SK-N-SH treated with all-trans-retinoic acid at 6 μM for 48 hours (cell line): Measurements from ENCODE around the gene ZCCHC2.

ENCODE experiments used
- ATAC-seq: fragments of 200-7000 bp; cut with Tn5 transposase; 3 replicates; pipeline ENCODE4 v1.9.1; 2020; ENCODE audit warnings: mild to moderate bottlenecking, moderate library complexity
- ARNTL ChIP-seq: fragments of 450-650 bp; formaldehyde crosslinking; IDR thresholded peaks from 2 replicates; pipeline ENCODE4 v1.5.0; 2020; ENCODE audit warnings: low read depth, mild to moderate bottlenecking, moderate library complexity, borderline replicate concordance
- BACH2 ChIP-seq: fragments of 250-450 bp; sonication (Bioruptor Pico); IDR thresholded peaks from 2 replicates; pipeline ENCODE4 v1.9.0; 2021; ENCODE audit warnings: mild to moderate bottlenecking, borderline replicate concordance
- CREB5 ChIP-seq: fragments of 250-450 bp; sonication (Bioruptor Pico); IDR thresholded peaks from 2 replicates; pipeline ENCODE4 v1.5.1; 2020; ENCODE audit warnings: low read depth, mild to moderate bottlenecking, moderate library complexity
- CSDC2 ChIP-seq: fragments of 250-450 bp; sonication (Bioruptor Pico); IDR thresholded peaks from 2 replicates; pipeline ENCODE4 v1.5.0; 2020; ENCODE audit warnings: mild to moderate bottlenecking, moderate library complexity
- CSRNP3 ChIP-seq: fragments of 250-450 bp; sonication (Bioruptor Pico); IDR thresholded peaks from 2 replicates; pipeline ENCODE4 v1.5.1; 2021; ENCODE audit warnings: mild to moderate bottlenecking, moderate library complexity
- ESRRG ChIP-seq: fragments of 250-450 bp; sonication (Bioruptor Pico); IDR thresholded peaks from 2 replicates; pipeline ENCODE4 v1.6.1; 2021; ENCODE audit warnings: mild to moderate bottlenecking
- GLIS3 ChIP-seq: fragments of 250-450 bp; sonication (Bioruptor Pico); IDR thresholded peaks from 2 replicates; pipeline ENCODE4 v1.5.0; 2020; ENCODE audit warnings: mild to moderate bottlenecking, moderate library complexity
- ISL1 ChIP-seq: fragments of 250-450 bp; sonication (Bioruptor Pico); IDR thresholded peaks from 2 replicates; pipeline ENCODE4 v2.1.2; 2022; ENCODE audit warnings: mild to moderate bottlenecking, moderate library complexity
- OSR1 ChIP-seq: fragments of 250-450 bp; sonication (Bioruptor Pico); IDR thresholded peaks from 2 replicates; pipeline ENCODE4 v1.8.0; 2022; ENCODE audit warnings: moderate library complexity, mild to moderate bottlenecking, inconsistent platforms
- POU6F1 ChIP-seq: fragments of 250-450 bp; sonication (Bioruptor Pico); IDR thresholded peaks from 2 replicates; pipeline ENCODE4 v1.8.0; 2021; ENCODE audit warnings: low read depth, mild to moderate bottlenecking, moderate library complexity, borderline replicate concordance
- PPARA ChIP-seq: fragments of 250-450 bp; sonication (Bioruptor Pico); IDR thresholded peaks from 2 replicates; pipeline ENCODE4 v1.5.0; 2020; ENCODE audit warnings: mild to moderate bottlenecking, borderline replicate concordance
- RARB ChIP-seq: fragments of 250-450 bp; sonication (Bioruptor Pico); IDR thresholded peaks from 2 replicates; pipeline ENCODE4 v1.8.0; 2021; ENCODE audit warnings: mild to moderate bottlenecking, moderate library complexity
- SNAI2 ChIP-seq: fragments of 250-450 bp; sonication (Bioruptor Pico); IDR thresholded peaks from 2 replicates; pipeline ENCODE4 v1.5.0; 2020; ENCODE audit warnings: mild to moderate bottlenecking, moderate library complexity
- TCF4 ChIP-seq: fragments of 250-450 bp; sonication (Bioruptor Pico); IDR thresholded peaks from 2 replicates; pipeline ENCODE4 v1.8.0; 2021; ENCODE audit warnings: mild to moderate bottlenecking, moderate library complexity, borderline replicate concordance
- TOX ChIP-seq: fragments of 250-450 bp; sonication (Bioruptor Pico); IDR thresholded peaks from 2 replicates; pipeline ENCODE4 v1.8.0; 2021; ENCODE audit warnings: mild to moderate bottlenecking, moderate library complexity, borderline replicate concordance
- TSHZ2 ChIP-seq: fragments of 250-450 bp; sonication (Bioruptor Pico); IDR thresholded peaks from 2 replicates; pipeline ENCODE4 v1.5.0; 2020; ENCODE audit warnings: mild to moderate bottlenecking, moderate library complexity
- ZC3H10 ChIP-seq: fragments of 250-450 bp; sonication (Bioruptor Pico); IDR thresholded peaks from 2 replicates; pipeline ENCODE4 v1.5.1; 2021; ENCODE audit warnings: mild to moderate bottlenecking, moderate library complexity
- ZFP3 ChIP-seq: fragments of 250-450 bp; sonication (Bioruptor Pico); IDR thresholded peaks from 2 replicates; pipeline ENCODE4 v1.5.0; 2020; ENCODE audit warnings: mild to moderate bottlenecking, moderate library complexity
- ZFP30 ChIP-seq: fragments of 450-650 bp; formaldehyde crosslinking; IDR thresholded peaks from 2 replicates; pipeline ENCODE4 v1.5.0; 2022; ENCODE audit warnings: mild to moderate bottlenecking, moderate library complexity
- ZNF565 ChIP-seq: fragments of 450-650 bp; formaldehyde crosslinking; conservative IDR thresholded peaks from 2 replicates; pipeline ENCODE4 v1.5.0; 2020; ENCODE audit warnings: low read depth, mild to moderate bottlenecking, moderate library complexity
- ZNF8 ChIP-seq: fragments of 450-650 bp; formaldehyde crosslinking; IDR thresholded peaks from 2 replicates; pipeline ENCODE4 v1.5.0; 2020; ENCODE audit warnings: mild to moderate bottlenecking, moderate library complexity

Gene ZCCHC2

GRCh38 chr18:62612776-62613175 is 90.0 kb downstream of the ZCCHC2 start:
- ATAC-seq = no peak
- no peak for TF ChIP-seq TOX (CRISPR knock-in tag)
- no peak for TF ChIP-seq ZFP30 (CRISPR knock-in tag)
- TF ChIP-seq ZNF565 (CRISPR knock-in tag) = no peak
- TF ChIP-seq ZNF8 (CRISPR knock-in tag) = no peak
- TF ChIP-seq RARB = no peak
- TF ChIP-seq PPARA (CRISPR knock-in tag) = no peak
- TF ChIP-seq ZC3H10 (CRISPR knock-in tag) = no peak
- no peak for TF ChIP-seq CREB5 (CRISPR knock-in tag)
- no peak for TF ChIP-seq SNAI2 (CRISPR knock-in tag)
- TF ChIP-seq BACH2 = no peak
- TF ChIP-seq ZFP3 (CRISPR knock-in tag) = no peak
- no peak for TF ChIP-seq ARNTL (CRISPR knock-in tag)
- no peak for TF ChIP-seq TCF4 (CRISPR knock-in tag)
- TF ChIP-seq TSHZ2 = no peak
- no peak for TF ChIP-seq ISL1
- TF ChIP-seq CSDC2 (CRISPR knock-in tag) = no peak
- no peak for TF ChIP-seq OSR1
- TF ChIP-seq POU6F1 = no peak
- TF ChIP-seq GLIS3 (CRISPR knock-in tag) = no peak
- TF ChIP-seq ESRRG (CRISPR knock-in tag) = no peak
- TF ChIP-seq, all 23 proteins: peak for 0

- TF ChIP-seq TOX (CRISPR knock-in tag) = no peak
- no peak for TF ChIP-seq ARNTL (CRISPR knock-in tag)
- no peak for ATAC-seq
Measured at GRCh38 chr18:62614494-62614893, 91.7 kb downstream of the ZCCHC2 start.

- TF ChIP-seq ZNF8 (CRISPR knock-in tag) (no peak), ZC3H10 (CRISPR knock-in tag) (no peak), CSDC2 (CRISPR knock-in tag) (no peak), TCF4 (CRISPR knock-in tag) (no peak), CREB5 (CRISPR knock-in tag) (no peak)
- TF ChIP-seq, all 23 proteins: peak for 0
- ATAC-seq = no peak
Measured at GRCh38 chr18:62616331-62616805, 93.5 kb downstream of the ZCCHC2 start.

GRCh38 chr18:62617793-62618591 is 95.2 kb downstream of the ZCCHC2 start:
- no peak for ATAC-seq
- TF ChIP-seq POU6F1 = no peak
- no peak for TF ChIP-seq BACH2
- TF ChIP-seq PPARA (CRISPR knock-in tag) = no peak
- TF ChIP-seq ZNF8 (CRISPR knock-in tag) = no peak
- no peak for TF ChIP-seq ZC3H10 (CRISPR knock-in tag)
- TF ChIP-seq TSHZ2 = no peak
- TF ChIP-seq CSRNP3 (CRISPR knock-in tag) = no peak
- TF ChIP-seq OSR1 = no peak
- no peak for TF ChIP-seq ESRRG (CRISPR knock-in tag)
- no peak for TF ChIP-seq RARB
- TF ChIP-seq ZNF565 (CRISPR knock-in tag) = no peak
